Pancreas (tissue), 10 donors: ENCODE measurements around the gene AUTS2. TPM values are rescaled to one million over a fixed set of nuclear protein-coding genes. Genes with fewer than 3 reads are reported as not detected.

Experiments
- ATAC-seq, 4 donors: fragments of 200-7000 bp; cut with Tn5 transposase; one replicate each; pipeline versions ENCODE4 v1.8.0 to v1.9.1; 2020; ENCODE audit warnings: mild to moderate bottlenecking in 4 of 4, moderate library complexity in 4 of 4
- DNase-seq, 6 donors: peaks; one replicate each; pipeline ENCODE4 v3.0.0-alpha.2; 2020
- FAIRE-seq: peaks from 2 replicates; lab custom pipeline; 2012; peaks lifted over from hg19 to GRCh38; lab: Jason Lieb, UNC
- H3K27ac ChIP-seq, 4 donors: fragments of 200-600 bp; sonication (generic); 1 replicate in 3 of 4; 2 replicates in 1 of 4; pipeline versions ENCODE4 v1.5.0 to v1.8.0; 2020
- H3K27me3 ChIP-seq, 4 donors: fragments of 200-600 bp; one replicate each; pipeline ENCODE4 v1.8.0; 2021
- H3K36me3 ChIP-seq, 3 donors: fragments of 200-600 bp; sonication (generic) in 1 of 3; one replicate each; pipeline versions ENCODE4 v1.5.0 to v1.8.0; 2020 to 2021
- H3K4me1 ChIP-seq, 3 donors: fragments of 200-600 bp; one replicate each; pipeline ENCODE4 v1.8.0; 2021
- H3K4me3 ChIP-seq, 4 donors: fragments of 200-600 bp; sonication (generic) in 2 of 4; one replicate each; pipeline versions ENCODE4 v1.5.0 to v1.8.0; 2020 to 2021
- H3K9me3 ChIP-seq, 4 donors: fragments of 200-600 bp; one replicate each; pipeline ENCODE4 v1.8.0; 2021
- WGBS, 2 donors: extraction: QIAGEN DNeasy Blood & Tissue Kit; methylation state at CpG; one replicate each; pipeline ENCODE4 v1.1.7; 2013; 5-methylcytosine and 5-hydroxymethylcytosine counted together
- intact Hi-C, 3 donors: fragments of 100-400 bp; cut with DNase I; formaldehyde crosslinking; loops; one replicate each; pipeline versions ENCODE4 v1.11.1 to v1.14.2; 2022
- polyA plus RNA-seq, 2 donors: library from polyadenylated mRNA; stranded (reverse); fragments of 200-250 nt; gene quantifications; one replicate each; pipeline ENCODE4 v1.2.3, GENCODE V29; 2013
- total RNA-seq, 6 donors: library from RNA; stranded (reverse); fragmentation: NEBNext Ultra II Directional in 4 of 6; extraction: Animal tissue kit (Norgen Biotek cat#: 25700) in 4 of 6; gene quantifications; one replicate each; pipeline versions ENCODE4 v1.2.1 to v1.2.4, GENCODE V29; 2021 to 2023
- TF ChIP-seq, protein P1 (sequence below), 4 donors: fragments of 200-600 bp; sonication (generic) in 3 of 4; IDR thresholded peaks; one replicate each; pipeline versions ENCODE4 v1.5.0 to v1.8.0; 2021; ENCODE audit warnings: antibody characterized with exemption in 4 of 4
- donor health status: healthy with polysubstance abuse.
- donor health status: DM: no; HTN: no; CAD: no; lungs with moderate emphysema.
- donor health status: DM: no; HTN: no; CAD: no.
- donor health status: control.
- donor health status: control.
- donor health status: Bipolar disorder and iron deficiency.
- donor health status: DM: yes; HTN: yes; CAD: no.
- donor health status: DM: no; HTN: no; CAD: no.
- donor health status: DM: no; HTN: no; CAD: no.
- donor health status: DM: yes; HTN: yes; CAD: no.

Gene AUTS2
- total and polyA plus RNA-seq, 8 donors = 5.8 to 16.8 (median 9.9) TPM

DNA sequence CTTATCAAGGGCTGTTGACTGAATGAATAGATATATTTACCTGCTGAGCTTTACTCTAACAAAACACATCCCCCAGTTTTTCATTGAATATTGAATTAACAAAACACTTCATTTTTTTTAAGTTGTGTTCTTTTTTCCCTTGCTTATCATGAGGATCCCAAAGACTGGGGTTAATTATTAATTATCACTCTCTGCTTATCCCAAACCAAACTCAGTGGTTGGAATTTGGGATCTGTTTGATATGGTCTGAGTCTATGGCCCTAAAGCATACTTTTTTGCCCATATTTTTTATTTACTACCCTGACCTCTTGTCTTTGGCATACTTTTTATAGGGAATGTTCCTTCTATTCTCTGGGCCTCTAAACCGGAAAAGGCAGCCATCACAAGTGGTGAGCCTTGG, 836.5 kb downstream of the AUTS2 start:
- DNase-seq = no peak
- TF ChIP-seq, protein P1, sequence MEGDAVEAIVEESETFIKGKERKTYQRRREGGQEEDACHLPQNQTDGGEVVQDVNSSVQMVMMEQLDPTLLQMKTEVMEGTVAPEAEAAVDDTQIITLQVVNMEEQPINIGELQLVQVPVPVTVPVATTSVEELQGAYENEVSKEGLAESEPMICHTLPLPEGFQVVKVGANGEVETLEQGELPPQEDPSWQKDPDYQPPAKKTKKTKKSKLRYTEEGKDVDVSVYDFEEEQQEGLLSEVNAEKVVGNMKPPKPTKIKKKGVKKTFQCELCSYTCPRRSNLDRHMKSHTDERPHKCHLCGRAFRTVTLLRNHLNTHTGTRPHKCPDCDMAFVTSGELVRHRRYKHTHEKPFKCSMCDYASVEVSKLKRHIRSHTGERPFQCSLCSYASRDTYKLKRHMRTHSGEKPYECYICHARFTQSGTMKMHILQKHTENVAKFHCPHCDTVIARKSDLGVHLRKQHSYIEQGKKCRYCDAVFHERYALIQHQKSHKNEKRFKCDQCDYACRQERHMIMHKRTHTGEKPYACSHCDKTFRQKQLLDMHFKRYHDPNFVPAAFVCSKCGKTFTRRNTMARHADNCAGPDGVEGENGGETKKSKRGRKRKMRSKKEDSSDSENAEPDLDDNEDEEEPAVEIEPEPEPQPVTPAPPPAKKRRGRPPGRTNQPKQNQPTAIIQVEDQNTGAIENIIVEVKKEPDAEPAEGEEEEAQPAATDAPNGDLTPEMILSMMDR (IDR thresholded peaks at IDR 0.05) = no peak
- H3K9me3 ChIP-seq = no peaks in the 10 kb centered on the region
- no peaks in the 10 kb centered on the region for H3K27me3 ChIP-seq
- H3K27ac ChIP-seq = no peak overlapping the region
- no peak for FAIRE-seq
- intact Hi-C loops = no loop called here
- no peaks in the 10 kb centered on the region for H3K4me1 ChIP-seq
- ATAC-seq = no peak
- WGBS, 2 donors = 91 to 96% methylated on average over 1 of the region's 1 CpG
- H3K4me3 ChIP-seq = no peak overlapping the region
- H3K36me3 ChIP-seq = no peaks in the 10 kb centered on the region

DNA sequence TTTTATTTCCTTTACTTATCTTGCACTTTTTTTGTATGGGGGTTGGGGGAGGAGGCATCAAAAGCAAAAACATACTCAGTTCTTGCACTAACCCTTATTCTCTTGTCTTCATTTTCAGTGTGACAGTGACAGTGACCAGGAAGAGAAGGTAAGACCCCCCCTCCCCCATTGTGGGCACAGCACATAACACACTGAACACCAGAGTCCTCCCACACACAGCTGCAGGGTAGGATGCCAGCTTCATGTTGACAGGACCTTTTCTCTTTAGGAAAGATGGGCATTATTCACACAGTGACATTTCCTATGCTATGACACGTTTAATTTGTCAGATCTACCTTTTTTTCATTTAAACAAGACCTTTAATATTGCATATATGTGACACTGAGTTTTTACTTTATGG, 837.4 kb downstream of the AUTS2 start:
- Histone ChIP-seq H3K27ac (no peak overlapping the region), H3K4me3 (no peak overlapping the region), H3K4me1 (no peaks in the 10 kb centered on the region), H3K36me3 (no peaks in the 10 kb centered on the region), H3K9me3 (no peaks in the 10 kb centered on the region), H3K27me3 (no peaks in the 10 kb centered on the region)
- intact Hi-C loops = no loop called here
- ATAC-seq (no peak), DNase-seq (no peak), FAIRE-seq (no peak)
- TF ChIP-seq, protein P1 (IDR thresholded peaks at IDR 0.05) = no peak
- 83 to 88% methylated on average over 1 of the region's 1 CpG for WGBS, 2 donors

DNA sequence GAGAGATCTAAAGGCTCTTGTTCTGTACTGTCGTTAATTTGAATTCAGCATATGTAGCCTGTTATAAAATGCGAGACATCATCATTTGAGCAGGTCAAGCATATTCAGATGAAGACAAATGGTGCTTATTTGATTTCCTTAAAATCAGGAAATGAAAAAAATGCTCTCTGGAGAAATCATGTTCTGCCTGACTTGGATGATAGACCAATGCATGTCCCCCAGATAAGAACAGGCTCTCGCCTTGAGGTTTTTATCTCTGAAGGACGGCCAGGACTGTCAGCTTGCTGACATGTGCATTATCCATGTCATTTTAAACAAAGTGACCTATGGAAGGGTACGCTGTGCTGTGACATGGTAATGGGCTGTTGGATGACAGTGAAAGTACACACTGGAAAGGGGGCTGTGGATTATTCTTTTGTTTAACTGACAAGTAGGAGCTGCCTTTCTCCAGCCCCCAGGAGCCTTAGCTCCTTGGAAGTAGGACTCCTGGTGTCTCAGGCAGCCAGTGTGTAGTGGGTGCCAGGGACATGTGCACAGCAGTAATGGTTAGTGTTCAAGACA, 838.6 kb downstream of the AUTS2 start:
- no peak overlapping the region for H3K27ac ChIP-seq
- DNase-seq (no peak), FAIRE-seq (no peak), ATAC-seq (no peak)
- H3K9me3 ChIP-seq = no peaks in the 10 kb centered on the region
- TF ChIP-seq, protein P1 (IDR thresholded peaks at IDR 0.05) = no peak
- no peaks in the 10 kb centered on the region for H3K4me1 ChIP-seq
- 81 to 90% methylated on average over 5 of the region's 5 CpGs for WGBS, 2 donors
- no peaks in the 10 kb centered on the region for H3K36me3 ChIP-seq
- H3K27me3 ChIP-seq = no peaks in the 10 kb centered on the region
- intact Hi-C loops = no loop called here
- no peak overlapping the region for H3K4me3 ChIP-seq

DNA sequence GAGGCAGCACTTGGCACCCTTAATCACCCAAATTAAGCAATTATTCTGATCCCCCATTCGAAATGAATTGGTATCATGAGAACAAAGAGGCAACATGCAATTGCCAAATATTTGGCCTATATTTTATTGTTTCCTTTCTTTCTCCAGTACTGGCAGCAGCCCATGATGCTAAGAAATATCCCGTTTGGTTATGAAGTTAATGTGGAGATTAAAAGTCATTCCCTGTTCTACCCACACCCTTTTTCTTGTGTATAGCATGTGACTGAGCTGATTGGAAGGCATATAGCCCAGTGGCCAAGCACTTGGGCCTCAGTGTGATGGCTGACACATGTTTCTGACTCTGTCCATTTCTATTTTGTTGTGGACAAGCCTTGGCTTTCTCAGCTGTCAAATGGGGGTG, 841.4 kb downstream of the AUTS2 start:
- no peaks in the 10 kb centered on the region for H3K4me1 ChIP-seq
- DNase-seq (no peak), ATAC-seq (no peak), FAIRE-seq (no peak)
- TF ChIP-seq, protein P1 (IDR thresholded peaks at IDR 0.05) = no peak
- no peaks in the 10 kb centered on the region for H3K36me3 ChIP-seq
- H3K27ac ChIP-seq = no peak overlapping the region
- H3K4me3 ChIP-seq = no peak overlapping the region
- intact Hi-C loops = no loop called here
- WGBS, 2 donors = 65 to 78% methylated on average over 2 of the region's 2 CpGs
- no peaks in the 10 kb centered on the region for H3K27me3 ChIP-seq
- no peaks in the 10 kb centered on the region for H3K9me3 ChIP-seq

DNA sequence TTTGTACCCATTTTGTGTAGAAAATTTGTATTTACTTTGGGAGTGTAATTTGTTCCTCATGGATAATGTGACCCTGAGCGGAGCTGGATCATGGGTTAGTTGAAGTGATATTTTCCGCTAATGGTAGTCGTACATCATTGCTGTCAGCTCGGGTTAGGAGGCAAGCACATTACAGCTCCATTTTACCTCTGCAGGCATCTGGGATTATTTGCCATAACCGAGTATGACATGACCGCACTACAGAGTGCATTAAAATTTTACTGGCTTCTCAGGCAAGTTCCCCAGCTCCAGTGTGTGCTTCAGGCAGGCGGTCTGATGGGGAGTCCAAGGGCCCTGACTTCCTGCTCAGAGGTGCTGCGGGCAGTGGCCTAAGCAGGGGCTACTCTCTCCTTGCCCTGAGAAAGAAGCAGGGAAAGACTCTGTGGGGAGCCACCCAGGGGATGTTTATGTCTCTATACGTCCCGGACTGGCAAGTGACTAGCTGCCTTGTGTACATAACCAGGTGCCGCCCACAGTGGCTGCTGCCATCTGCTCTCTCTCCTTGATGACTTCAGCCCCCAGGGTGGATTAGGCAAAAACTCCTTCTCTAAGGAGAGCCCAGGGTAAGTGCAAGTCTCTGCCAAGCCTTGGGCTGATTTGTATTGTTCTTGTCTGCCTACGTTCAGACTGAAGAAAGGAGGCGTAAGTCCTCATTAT, 848.3 kb downstream of the AUTS2 start:
- H3K27me3 ChIP-seq = no peaks in the 10 kb centered on the region
- DNase-seq (no peak), FAIRE-seq (no peak), ATAC-seq (no peak)
- intact Hi-C loops = no loop called here
- TF ChIP-seq, protein P1 (IDR thresholded peaks at IDR 0.05) = no peak
- H3K4me1 ChIP-seq = no peaks in the 10 kb centered on the region
- WGBS, 2 donors = 74 to 82% methylated on average over 13 of the region's 13 CpGs
- no peak overlapping the region for H3K4me3 ChIP-seq
- H3K9me3 ChIP-seq = no peaks in the 10 kb centered on the region
- no peaks in the 10 kb centered on the region for H3K36me3 ChIP-seq
- no peak overlapping the region for H3K27ac ChIP-seq
